Rectal smooth muscle tissue (tissue), 1 donor: ENCODE data around the gene DMXL2.

Source experiments
- H3K27ac ChIP-seq: one replicate; pipeline ENCODE4 v1.7.0; 2013; ENCODE audit warnings: low read depth, low read length, inconsistent platforms
- H3K27me3 ChIP-seq: one replicate; pipeline ENCODE4 v1.7.0; 2013; ENCODE audit warnings: low read length; ENCODE audit not compliant: control insufficient read depth, insufficient read depth
- H3K36me3 ChIP-seq: one replicate; pipeline ENCODE4 v1.7.0; 2013; ENCODE audit warnings: low read length; ENCODE audit not compliant: control insufficient read depth, insufficient read depth
- H3K4me1 ChIP-seq: one replicate; pipeline ENCODE4 v1.7.0; 2013; ENCODE audit warnings: low read length; ENCODE audit not compliant: control insufficient read depth, insufficient read depth
- H3K4me3 ChIP-seq: one replicate; pipeline ENCODE4 v1.7.0; 2013; ENCODE audit warnings: low read length
- H3K9ac ChIP-seq: one replicate; pipeline ENCODE4 v1.7.0; 2013; ENCODE audit warnings: low read length

Gene DMXL2

GRCh38 chr15:51405693-51406523 lies 216.7 kb downstream of the DMXL2 start:
- Histone ChIP-seq H3K4me3 (no peak overlapping the region), H3K4me1 (no peaks in the 10 kb centered on the region), H3K36me3 (no peaks in the 10 kb centered on the region), H3K9ac (no peak overlapping the region), H3K27ac (no peak overlapping the region), H3K27me3 (no peaks in the 10 kb centered on the region)

- no peak overlapping the region for H3K9ac ChIP-seq
- H3K27ac ChIP-seq, result no peak overlapping the region
- no peaks in the 10 kb centered on the region for H3K4me1 ChIP-seq
- no peaks in the 10 kb centered on the region for H3K27me3 ChIP-seq
- no peaks in the 10 kb centered on the region for H3K36me3 ChIP-seq
- H3K4me3 ChIP-seq, result no peak overlapping the region
Observed at GRCh38 chr15:51403946-51404695, 218.4 kb downstream of the DMXL2 start.

- no peaks in the 10 kb centered on the region for H3K4me1 ChIP-seq
- H3K27me3 ChIP-seq, result no peaks in the 10 kb centered on the region
- no peaks in the 10 kb centered on the region for H3K36me3 ChIP-seq
- no peak overlapping the region for H3K4me3 ChIP-seq
- no peak overlapping the region for H3K27ac ChIP-seq
- no peak overlapping the region for H3K9ac ChIP-seq
Observed at GRCh38 chr15:51403072-51403878, 219.3 kb downstream of the DMXL2 start.

- no peak overlapping the region for H3K9ac ChIP-seq
- no peaks in the 10 kb centered on the region for H3K36me3 ChIP-seq
Observed at GRCh38 chr15:51401872-51402517, 220.6 kb downstream of the DMXL2 start.

GRCh38 chr15:51401051-51401780 lies 221.4 kb downstream of the DMXL2 start:
- H3K36me3 ChIP-seq, result no peaks in the 10 kb centered on the region
- H3K27ac ChIP-seq, result no peak overlapping the region
- H3K4me1 ChIP-seq, result no peaks in the 10 kb centered on the region
- no peak overlapping the region for H3K4me3 ChIP-seq
- H3K27me3 ChIP-seq, result no peaks in the 10 kb centered on the region
- H3K9ac ChIP-seq, result no peak overlapping the region

More at GRCh38 chr15:51401872-51402517, 220.6 kb downstream of the DMXL2 start:
- no peaks in the 10 kb centered on the region for H3K4me1 ChIP-seq
- H3K4me3 ChIP-seq, result no peak overlapping the region
- no peaks in the 10 kb centered on the region for H3K27me3 ChIP-seq
- no peak overlapping the region for H3K27ac ChIP-seq

GRCh38 chr15:51398626-51399025 lies 223.9 kb downstream of the DMXL2 start:
- Histone ChIP-seq H3K36me3 (no peaks in the 10 kb centered on the region), H3K9ac (no peak overlapping the region), H3K27ac (no peak overlapping the region), H3K4me3 (no peak overlapping the region), H3K27me3 (no peaks in the 10 kb centered on the region), H3K4me1 (no peaks in the 10 kb centered on the region)
